ENCODE results near the gene KIAA1143. TPM values are rescaled to one million over a fixed set of nuclear protein-coding genes. Genes with fewer than 3 reads are reported as not detected.

The KIAA1143 gene
- total and polyA plus RNA-seq, 2 experiments from 2014 or later, result 49.2 to 63.9 TPM

DNA sequence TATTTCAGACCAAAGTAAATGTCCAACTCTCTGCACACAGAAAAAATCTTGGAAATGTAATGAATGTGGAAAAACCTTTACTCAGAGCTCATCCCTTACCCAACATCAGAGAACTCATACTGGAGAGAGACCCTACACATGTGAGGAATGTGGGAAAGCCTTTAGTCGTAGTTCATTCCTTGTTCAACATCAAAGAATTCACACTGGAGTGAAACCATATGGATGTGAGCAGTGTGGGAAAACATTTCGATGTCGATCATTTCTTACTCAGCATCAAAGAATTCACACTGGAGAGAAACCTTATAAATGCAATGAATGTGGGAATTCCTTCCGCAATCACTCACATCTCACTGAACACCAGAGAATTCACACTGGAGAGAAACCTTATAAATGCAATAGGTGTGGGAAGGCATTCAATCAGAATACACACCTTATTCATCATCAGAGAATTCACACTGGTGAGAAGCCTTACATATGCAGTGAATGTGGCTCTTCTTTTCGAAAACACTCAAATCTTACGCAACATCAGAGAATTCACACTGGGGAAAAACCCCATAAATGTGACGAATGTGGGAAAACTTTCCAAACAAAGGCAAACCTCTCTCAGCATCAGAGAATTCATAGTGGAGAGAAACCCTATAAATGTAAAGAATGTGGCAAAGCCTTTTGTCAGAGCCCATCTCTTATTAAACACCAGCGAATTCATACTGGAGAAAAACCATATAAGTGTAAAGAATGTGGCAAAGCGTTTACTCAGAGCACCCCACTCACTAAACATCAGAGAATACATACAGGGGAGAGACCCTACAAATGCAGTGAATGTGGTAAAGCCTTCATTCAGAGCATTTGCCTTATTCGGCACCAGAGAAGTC, 40.0 kb downstream of the KIAA1143 start:
- no peak overlapping the region for H3K27ac ChIP-seq (ENCODE audit: low read depth)
- H3K27me3 Mint-ChIP-seq (ENCODE audit: insufficient read depth, low read depth, poor library complexity), result peaks cover 7% of the 10 kb centered on the region
- no peak overlapping the region for H3K27ac Mint-ChIP-seq
- peak; percentile 30 for DNase-seq (ENCODE audit: low spot score)
- H3K4me2 ChIP-seq, result no peak overlapping the region
- H3K9me2 ChIP-seq (ENCODE audit: insufficient read depth), result no peaks in the 10 kb centered on the region
- peaks cover 91% of the 10 kb centered on the region for H3K36me3 Mint-ChIP-seq (ENCODE audit: low read depth)
- no peaks in the 10 kb centered on the region for H3K79me2 ChIP-seq (replicated peaks; ENCODE audit: insufficient read depth)
- H3F3A ChIP-seq (replicated peaks; ENCODE audit: low read depth), result no peaks in the 10 kb centered on the region
- peaks cover 96% of the 10 kb centered on the region for H3K9me3 Mint-ChIP-seq
- H4K20me1 ChIP-seq (replicated peaks; ENCODE audit: insufficient read depth), result no peaks in the 10 kb centered on the region
- ATAC-seq, result no peak
- H2AFZ ChIP-seq, result no peak overlapping the region
- peak overlapping the region; percentile 6; the same call in 1 of the 2 replicates for H3K4me3 ChIP-seq
- no peaks in the 10 kb centered on the region for H3K27me3 ChIP-seq (ENCODE audit: insufficient read depth)
- H3K4me3 Mint-ChIP-seq, result no peak overlapping the region
- H3K4me1 Mint-ChIP-seq, result no peaks in the 10 kb centered on the region
- no peaks in the 10 kb centered on the region for H3K4me1 ChIP-seq (ENCODE audit: insufficient read depth)
- peaks cover 49% of the 10 kb centered on the region for H3K36me3 ChIP-seq (ENCODE audit: insufficient read depth)
- TF ChIP-seq, protein P1, sequence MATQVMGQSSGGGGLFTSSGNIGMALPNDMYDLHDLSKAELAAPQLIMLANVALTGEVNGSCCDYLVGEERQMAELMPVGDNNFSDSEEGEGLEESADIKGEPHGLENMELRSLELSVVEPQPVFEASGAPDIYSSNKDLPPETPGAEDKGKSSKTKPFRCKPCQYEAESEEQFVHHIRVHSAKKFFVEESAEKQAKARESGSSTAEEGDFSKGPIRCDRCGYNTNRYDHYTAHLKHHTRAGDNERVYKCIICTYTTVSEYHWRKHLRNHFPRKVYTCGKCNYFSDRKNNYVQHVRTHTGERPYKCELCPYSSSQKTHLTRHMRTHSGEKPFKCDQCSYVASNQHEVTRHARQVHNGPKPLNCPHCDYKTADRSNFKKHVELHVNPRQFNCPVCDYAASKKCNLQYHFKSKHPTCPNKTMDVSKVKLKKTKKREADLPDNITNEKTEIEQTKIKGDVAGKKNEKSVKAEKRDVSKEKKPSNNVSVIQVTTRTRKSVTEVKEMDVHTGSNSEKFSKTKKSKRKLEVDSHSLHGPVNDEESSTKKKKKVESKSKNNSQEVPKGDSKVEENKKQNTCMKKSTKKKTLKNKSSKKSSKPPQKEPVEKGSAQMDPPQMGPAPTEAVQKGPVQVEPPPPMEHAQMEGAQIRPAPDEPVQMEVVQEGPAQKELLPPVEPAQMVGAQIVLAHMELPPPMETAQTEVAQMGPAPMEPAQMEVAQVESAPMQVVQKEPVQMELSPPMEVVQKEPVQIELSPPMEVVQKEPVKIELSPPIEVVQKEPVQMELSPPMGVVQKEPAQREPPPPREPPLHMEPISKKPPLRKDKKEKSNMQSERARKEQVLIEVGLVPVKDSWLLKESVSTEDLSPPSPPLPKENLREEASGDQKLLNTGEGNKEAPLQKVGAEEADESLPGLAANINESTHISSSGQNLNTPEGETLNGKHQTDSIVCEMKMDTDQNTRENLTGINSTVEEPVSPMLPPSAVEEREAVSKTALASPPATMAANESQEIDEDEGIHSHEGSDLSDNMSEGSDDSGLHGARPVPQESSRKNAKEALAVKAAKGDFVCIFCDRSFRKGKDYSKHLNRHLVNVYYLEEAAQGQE (IDR thresholded peaks at IDR 0.05; ENCODE audit: unreplicated experiment), result no peak
- TF ChIP-seq NANOG (IDR thresholded peaks at IDR 0.05; ENCODE audit: borderline replicate concordance), result no peak
- no peak for TF ChIP-seq EZH2phosphoT487 (IDR thresholded peaks at IDR 0.05; ENCODE audit: unreplicated experiment)
- TF ChIP-seq ZNF331 (CRISPR knock-in tag; IDR thresholded peaks at IDR 0.05; ENCODE audit: low read depth), result no peak
- no peak for TF ChIP-seq POLR2AphosphoS5 (IDR thresholded peaks at IDR 0.05; ENCODE audit: low read depth)
- TF ChIP-seq, protein P2, sequence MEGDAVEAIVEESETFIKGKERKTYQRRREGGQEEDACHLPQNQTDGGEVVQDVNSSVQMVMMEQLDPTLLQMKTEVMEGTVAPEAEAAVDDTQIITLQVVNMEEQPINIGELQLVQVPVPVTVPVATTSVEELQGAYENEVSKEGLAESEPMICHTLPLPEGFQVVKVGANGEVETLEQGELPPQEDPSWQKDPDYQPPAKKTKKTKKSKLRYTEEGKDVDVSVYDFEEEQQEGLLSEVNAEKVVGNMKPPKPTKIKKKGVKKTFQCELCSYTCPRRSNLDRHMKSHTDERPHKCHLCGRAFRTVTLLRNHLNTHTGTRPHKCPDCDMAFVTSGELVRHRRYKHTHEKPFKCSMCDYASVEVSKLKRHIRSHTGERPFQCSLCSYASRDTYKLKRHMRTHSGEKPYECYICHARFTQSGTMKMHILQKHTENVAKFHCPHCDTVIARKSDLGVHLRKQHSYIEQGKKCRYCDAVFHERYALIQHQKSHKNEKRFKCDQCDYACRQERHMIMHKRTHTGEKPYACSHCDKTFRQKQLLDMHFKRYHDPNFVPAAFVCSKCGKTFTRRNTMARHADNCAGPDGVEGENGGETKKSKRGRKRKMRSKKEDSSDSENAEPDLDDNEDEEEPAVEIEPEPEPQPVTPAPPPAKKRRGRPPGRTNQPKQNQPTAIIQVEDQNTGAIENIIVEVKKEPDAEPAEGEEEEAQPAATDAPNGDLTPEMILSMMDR (conservative IDR thresholded peaks at IDR 0.05; ENCODE audit: low read depth in 2 of 2), result no peak
- no peak for TF ChIP-seq ZNF114 (CRISPR knock-in tag; IDR thresholded peaks at IDR 0.05)
- TF ChIP-seq EZH2 (IDR thresholded peaks at IDR 0.05; ENCODE audit: low read depth, unreplicated experiment), result no peak
- no peak for TF ChIP-seq CREB1 (CRISPR knock-in tag; IDR thresholded peaks at IDR 0.05; ENCODE audit: low read depth)
- TF ChIP-seq, protein P3, sequence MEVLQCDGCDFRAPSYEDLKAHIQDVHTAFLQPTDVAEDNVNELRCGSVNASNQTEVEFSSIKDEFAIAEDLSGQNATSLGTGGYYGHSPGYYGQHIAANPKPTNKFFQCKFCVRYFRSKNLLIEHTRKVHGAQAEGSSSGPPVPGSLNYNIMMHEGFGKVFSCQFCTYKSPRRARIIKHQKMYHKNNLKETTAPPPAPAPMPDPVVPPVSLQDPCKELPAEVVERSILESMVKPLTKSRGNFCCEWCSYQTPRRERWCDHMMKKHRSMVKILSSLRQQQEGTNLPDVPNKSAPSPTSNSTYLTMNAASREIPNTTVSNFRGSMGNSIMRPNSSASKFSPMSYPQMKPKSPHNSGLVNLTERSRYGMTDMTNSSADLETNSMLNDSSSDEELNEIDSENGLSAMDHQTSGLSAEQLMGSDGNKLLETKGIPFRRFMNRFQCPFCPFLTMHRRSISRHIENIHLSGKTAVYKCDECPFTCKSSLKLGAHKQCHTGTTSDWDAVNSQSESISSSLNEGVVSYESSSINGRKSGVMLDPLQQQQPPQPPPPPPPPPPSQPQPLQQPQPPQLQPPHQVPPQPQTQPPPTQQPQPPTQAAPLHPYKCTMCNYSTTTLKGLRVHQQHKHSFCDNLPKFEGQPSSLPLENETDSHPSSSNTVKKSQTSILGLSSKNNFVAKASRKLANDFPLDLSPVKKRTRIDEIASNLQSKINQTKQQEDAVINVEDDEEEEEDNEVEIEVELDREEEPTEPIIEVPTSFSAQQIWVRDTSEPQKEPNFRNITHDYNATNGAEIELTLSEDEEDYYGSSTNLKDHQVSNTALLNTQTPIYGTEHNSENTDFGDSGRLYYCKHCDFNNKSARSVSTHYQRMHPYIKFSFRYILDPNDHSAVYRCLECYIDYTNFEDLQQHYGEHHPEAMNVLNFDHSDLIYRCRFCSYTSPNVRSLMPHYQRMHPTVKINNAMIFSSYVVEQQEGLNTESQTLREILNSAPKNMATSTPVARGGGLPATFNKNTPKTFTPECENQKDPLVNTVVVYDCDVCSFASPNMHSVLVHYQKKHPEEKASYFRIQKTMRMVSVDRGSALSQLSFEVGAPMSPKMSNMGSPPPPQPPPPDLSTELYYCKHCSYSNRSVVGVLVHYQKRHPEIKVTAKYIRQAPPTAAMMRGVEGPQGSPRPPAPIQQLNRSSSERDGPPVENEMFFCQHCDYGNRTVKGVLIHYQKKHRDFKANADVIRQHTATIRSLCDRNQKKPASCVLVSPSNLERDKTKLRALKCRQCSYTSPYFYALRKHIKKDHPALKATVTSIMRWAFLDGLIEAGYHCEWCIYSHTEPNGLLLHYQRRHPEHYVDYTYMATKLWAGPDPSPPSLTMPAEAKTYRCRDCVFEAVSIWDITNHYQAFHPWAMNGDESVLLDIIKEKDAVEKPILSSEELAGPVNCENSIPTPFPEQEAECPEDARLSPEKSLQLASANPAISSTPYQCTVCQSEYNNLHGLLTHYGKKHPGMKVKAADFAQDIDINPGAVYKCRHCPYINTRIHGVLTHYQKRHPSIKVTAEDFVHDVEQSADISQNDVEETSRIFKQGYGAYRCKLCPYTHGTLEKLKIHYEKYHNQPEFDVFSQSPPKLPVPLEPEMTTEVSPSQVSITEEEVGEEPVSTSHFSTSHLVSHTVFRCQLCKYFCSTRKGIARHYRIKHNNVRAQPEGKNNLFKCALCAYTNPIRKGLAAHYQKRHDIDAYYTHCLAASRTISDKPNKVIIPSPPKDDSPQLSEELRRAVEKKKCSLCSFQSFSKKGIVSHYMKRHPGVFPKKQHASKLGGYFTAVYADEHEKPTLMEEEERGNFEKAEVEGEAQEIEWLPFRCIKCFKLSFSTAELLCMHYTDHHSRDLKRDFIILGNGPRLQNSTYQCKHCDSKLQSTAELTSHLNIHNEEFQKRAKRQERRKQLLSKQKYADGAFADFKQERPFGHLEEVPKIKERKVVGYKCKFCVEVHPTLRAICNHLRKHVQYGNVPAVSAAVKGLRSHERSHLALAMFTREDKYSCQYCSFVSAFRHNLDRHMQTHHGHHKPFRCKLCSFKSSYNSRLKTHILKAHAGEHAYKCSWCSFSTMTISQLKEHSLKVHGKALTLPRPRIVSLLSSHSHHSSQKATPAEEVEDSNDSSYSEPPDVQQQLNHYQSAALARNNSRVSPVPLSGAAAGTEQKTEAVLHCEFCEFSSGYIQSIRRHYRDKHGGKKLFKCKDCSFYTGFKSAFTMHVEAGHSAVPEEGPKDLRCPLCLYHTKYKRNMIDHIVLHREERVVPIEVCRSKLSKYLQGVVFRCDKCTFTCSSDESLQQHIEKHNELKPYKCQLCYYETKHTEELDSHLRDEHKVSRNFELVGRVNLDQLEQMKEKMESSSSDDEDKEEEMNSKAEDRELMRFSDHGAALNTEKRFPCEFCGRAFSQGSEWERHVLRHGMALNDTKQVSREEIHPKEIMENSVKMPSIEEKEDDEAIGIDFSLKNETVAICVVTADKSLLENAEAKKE (CRISPR knock-in tag; IDR thresholded peaks at IDR 0.05), result no peak
- TF ChIP-seq STAT1 (IDR thresholded peaks at IDR 0.05; ENCODE audit: unreplicated experiment), result no peak
- TF ChIP-seq, protein P4, sequence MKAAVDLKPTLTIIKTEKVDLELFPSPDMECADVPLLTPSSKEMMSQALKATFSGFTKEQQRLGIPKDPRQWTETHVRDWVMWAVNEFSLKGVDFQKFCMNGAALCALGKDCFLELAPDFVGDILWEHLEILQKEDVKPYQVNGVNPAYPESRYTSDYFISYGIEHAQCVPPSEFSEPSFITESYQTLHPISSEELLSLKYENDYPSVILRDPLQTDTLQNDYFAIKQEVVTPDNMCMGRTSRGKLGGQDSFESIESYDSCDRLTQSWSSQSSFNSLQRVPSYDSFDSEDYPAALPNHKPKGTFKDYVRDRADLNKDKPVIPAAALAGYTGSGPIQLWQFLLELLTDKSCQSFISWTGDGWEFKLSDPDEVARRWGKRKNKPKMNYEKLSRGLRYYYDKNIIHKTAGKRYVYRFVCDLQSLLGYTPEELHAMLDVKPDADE (IDR thresholded peaks at IDR 0.05), result no peak
- no peak for TF ChIP-seq JUNB (IDR thresholded peaks at IDR 0.05; ENCODE audit: unreplicated experiment)
